ENCODE results near the gene RXRA.

The RXRA gene

DNA sequence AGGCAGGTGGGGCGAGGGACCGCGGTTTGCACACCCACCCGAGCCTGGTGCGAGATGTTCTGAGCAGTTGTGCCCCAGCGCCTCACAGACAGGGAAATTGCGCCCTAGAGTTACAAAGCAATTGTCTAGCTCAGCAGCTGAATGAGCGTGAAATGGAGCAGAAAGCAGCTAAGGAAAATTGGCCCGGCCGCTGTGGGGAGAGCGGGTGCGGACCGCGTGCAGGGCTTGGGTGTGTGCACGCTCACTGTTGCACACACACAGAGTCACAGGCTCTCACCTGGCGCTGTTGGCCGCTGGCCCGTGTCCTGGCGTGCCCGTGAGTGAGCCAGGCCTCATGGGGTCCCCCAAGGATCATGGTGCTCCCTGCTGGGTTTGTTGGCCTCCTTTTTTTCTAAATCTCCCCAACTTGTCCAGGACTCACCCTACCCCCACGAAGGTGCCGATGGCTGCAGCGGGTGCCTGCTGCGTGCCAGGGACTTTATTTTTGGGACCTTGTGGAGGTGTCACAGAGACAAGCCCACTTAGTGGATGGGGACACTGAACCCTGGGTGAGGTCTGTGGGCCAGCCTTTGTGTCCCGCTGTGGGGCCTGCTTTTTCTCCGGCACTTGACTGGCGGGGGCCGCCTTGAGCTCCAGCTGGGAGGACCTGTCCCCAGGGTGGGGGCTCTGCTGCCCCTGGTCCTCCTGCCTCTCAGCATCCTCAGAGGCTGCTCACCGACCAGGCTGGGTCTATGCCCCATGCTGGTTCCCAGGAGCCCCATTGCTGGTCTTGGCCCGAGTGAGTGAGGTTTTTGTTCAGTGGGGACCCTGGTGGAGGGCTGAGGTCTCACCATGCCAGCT, 5.2 kb downstream of the RXRA start:
- Histone ChIP-seq H3K14ac (ENCODE audit: low read length) (peak overlapping the region; percentile 72), H3K9ac (ENCODE audit: low read depth, low read length, poor library complexity) (peak overlapping the region; percentile 77), H3K4me3 (ENCODE audit: low read length in 2 of 2) (no peak overlapping the region), H3K18ac (ENCODE audit: low read length) (peak overlapping the region; percentile 93), H3K23ac (ENCODE audit: low read depth, low read length, poor library complexity) (peak overlapping the region; percentile 65), H3K4me1 (ENCODE audit: control insufficient read depth in 2 of 2, insufficient read depth in 1 of 2, low read depth in 1 of 2, low read length in 2 of 2) (peaks cover 24 to 47% of the 10 kb centered on the region in 2 donors), H2BK15ac (ENCODE audit: low read length) (peak overlapping the region; percentile 49), H2BK120ac (ENCODE audit: low read depth, low read length) (no peak overlapping the region), H3K27me3 (ENCODE audit: control insufficient read depth in 3 of 3, insufficient read depth in 3 of 3, low read depth in 1 of 3, low read length in 3 of 3) (no peaks in the 10 kb centered on the region), H3K4ac (ENCODE audit: low read length) (no peak overlapping the region), H3K4me2 (ENCODE audit: insufficient read depth, low read length, poor library complexity, severe bottlenecking) (peak overlapping the region; percentile 18), H4K8ac (ENCODE audit: low read depth, low read length) (no peak overlapping the region), H3K27ac (replicated peaks; ENCODE audit: low read length) (peak overlapping the region; percentile 19), H2BK12ac (ENCODE audit: low read length) (peak overlapping the region; percentile 54), H2AFZ (ENCODE audit: low read length) (no peak overlapping the region), H2BK5ac (ENCODE audit: low read length) (peak overlapping the region; percentile 75), H2AK5ac (ENCODE audit: low read depth, low read length) (peak overlapping the region; percentile 13), H3K36me3 (replicated peaks in 1 of 2; ENCODE audit: control insufficient read depth in 2 of 2, insufficient read depth in 2 of 2, low read length in 2 of 2) (no peaks in the 10 kb centered on the region), H4K91ac (ENCODE audit: low read depth, low read length, poor library complexity) (no peak overlapping the region), H3K79me1 (ENCODE audit: low read depth, low read length) (peaks cover 68% of the 10 kb centered on the region), H3K9me3 (replicated peaks in 1 of 2; ENCODE audit: control insufficient read depth in 2 of 2, insufficient read depth in 1 of 2, low read depth in 1 of 2, low read length in 2 of 2) (no peaks in the 10 kb centered on the region)
- no CpG with 5 or more reads among the region's 30 CpGs for WGBS, 2 donors (ENCODE audit: extremely low coverage in 2 of 2, insufficient read length in 2 of 2, insufficient replicate concordance in 1 of 2)
- no peak for DNase-seq (ENCODE audit: low spot score)

- no peak for DNase-seq (ENCODE audit: low spot score)
- H3K4me2 ChIP-seq (ENCODE audit: insufficient read depth, low read length, poor library complexity, severe bottlenecking) = no peak overlapping the region
- H3K27ac ChIP-seq (replicated peaks; ENCODE audit: low read length) = no peak overlapping the region
- peak overlapping the region; percentile 1 for H2BK15ac ChIP-seq (ENCODE audit: low read length)
- no peaks in the 10 kb centered on the region for H3K9me3 ChIP-seq (replicated peaks in 1 of 2; ENCODE audit: control insufficient read depth in 2 of 2, insufficient read depth in 1 of 2, low read depth in 1 of 2, low read length in 2 of 2)
- peak overlapping the region; percentile 46 for H2BK12ac ChIP-seq (ENCODE audit: low read length)
- H3K4ac ChIP-seq (ENCODE audit: low read length) = no peak overlapping the region
- peak overlapping the region; percentile 45 for H3K23ac ChIP-seq (ENCODE audit: low read depth, low read length, poor library complexity)
- no CpG with 5 or more reads among the region's 13 CpGs for WGBS, 2 donors (ENCODE audit: extremely low coverage in 2 of 2, insufficient read length in 2 of 2, insufficient replicate concordance in 1 of 2)
- no peak overlapping the region for H2AFZ ChIP-seq (ENCODE audit: low read length)
- no peak overlapping the region for H3K4me3 ChIP-seq (ENCODE audit: low read length in 2 of 2)
- peaks cover 23 to 47% of the 10 kb centered on the region in 2 donors for H3K4me1 ChIP-seq (ENCODE audit: control insufficient read depth in 2 of 2, insufficient read depth in 1 of 2, low read depth in 1 of 2, low read length in 2 of 2)
- peak overlapping the region; percentile 72 for H3K14ac ChIP-seq (ENCODE audit: low read length)
- no peaks in the 10 kb centered on the region for H3K36me3 ChIP-seq (replicated peaks in 1 of 2; ENCODE audit: control insufficient read depth in 2 of 2, insufficient read depth in 2 of 2, low read length in 2 of 2)
- no peak overlapping the region for H4K91ac ChIP-seq (ENCODE audit: low read depth, low read length, poor library complexity)
- H3K79me1 ChIP-seq (ENCODE audit: low read depth, low read length) = peaks cover 72% of the 10 kb centered on the region
- H2BK120ac ChIP-seq (ENCODE audit: low read depth, low read length) = no peak overlapping the region
- no peak overlapping the region for H2BK5ac ChIP-seq (ENCODE audit: low read length)
- peak overlapping the region; percentile 48 for H4K8ac ChIP-seq (ENCODE audit: low read depth, low read length)
- H3K9ac ChIP-seq (ENCODE audit: low read depth, low read length, poor library complexity) = peak overlapping the region; percentile 67
- no peaks in the 10 kb centered on the region for H3K27me3 ChIP-seq (ENCODE audit: control insufficient read depth in 3 of 3, insufficient read depth in 3 of 3, low read depth in 1 of 3, low read length in 3 of 3)
- peak overlapping the region; percentile 93 for H3K18ac ChIP-seq (ENCODE audit: low read length)
- H2AK5ac ChIP-seq (ENCODE audit: low read depth, low read length) = peak overlapping the region; percentile 83
These were observed 6.0 kb downstream of the RXRA start for GRCh38 chr9:134332266-134332665.

- H2BK12ac ChIP-seq (ENCODE audit: low read length) = no peak overlapping the region
- no peak overlapping the region for H4K91ac ChIP-seq (ENCODE audit: low read depth, low read length, poor library complexity)
- no peak overlapping the region for H2AFZ ChIP-seq (ENCODE audit: low read length)
- H3K27ac ChIP-seq (replicated peaks; ENCODE audit: low read length) = no peak overlapping the region
- H3K4ac ChIP-seq (ENCODE audit: low read length) = no peak overlapping the region
- peaks cover 74% of the 10 kb centered on the region for H3K79me1 ChIP-seq (ENCODE audit: low read depth, low read length)
- H3K36me3 ChIP-seq (replicated peaks in 1 of 2; ENCODE audit: control insufficient read depth in 2 of 2, insufficient read depth in 2 of 2, low read length in 2 of 2) = no peaks in the 10 kb centered on the region
- H3K18ac ChIP-seq (ENCODE audit: low read length) = peak overlapping the region; percentile 89
- no peaks in the 10 kb centered on the region for H3K27me3 ChIP-seq (ENCODE audit: control insufficient read depth in 3 of 3, insufficient read depth in 3 of 3, low read depth in 1 of 3, low read length in 3 of 3)
- no peak overlapping the region for H2BK15ac ChIP-seq (ENCODE audit: low read length)
- H2BK120ac ChIP-seq (ENCODE audit: low read depth, low read length) = no peak overlapping the region
- no peak overlapping the region for H3K4me3 ChIP-seq (ENCODE audit: low read length in 2 of 2)
- WGBS, 2 donors (ENCODE audit: extremely low coverage in 2 of 2, insufficient read length in 2 of 2, insufficient replicate concordance in 1 of 2) = no CpG with 5 or more reads among the region's 8 CpGs
- H2AK5ac ChIP-seq (ENCODE audit: low read depth, low read length) = peak overlapping the region; percentile 83
- no peak overlapping the region for H3K14ac ChIP-seq (ENCODE audit: low read length)
- H4K8ac ChIP-seq (ENCODE audit: low read depth, low read length) = no peak overlapping the region
- H3K4me1 ChIP-seq (ENCODE audit: control insufficient read depth in 2 of 2, insufficient read depth in 1 of 2, low read depth in 1 of 2, low read length in 2 of 2) = peaks cover 20 to 42% of the 10 kb centered on the region in 2 donors
- no peak for DNase-seq (ENCODE audit: low spot score)
- no peaks in the 10 kb centered on the region for H3K9me3 ChIP-seq (replicated peaks in 1 of 2; ENCODE audit: control insufficient read depth in 2 of 2, insufficient read depth in 1 of 2, low read depth in 1 of 2, low read length in 2 of 2)
- no peak overlapping the region for H3K23ac ChIP-seq (ENCODE audit: low read depth, low read length, poor library complexity)
- H2BK5ac ChIP-seq (ENCODE audit: low read length) = peak overlapping the region; percentile 53
- no peak overlapping the region for H3K9ac ChIP-seq (ENCODE audit: low read depth, low read length, poor library complexity)
- no peak overlapping the region for H3K4me2 ChIP-seq (ENCODE audit: insufficient read depth, low read length, poor library complexity, severe bottlenecking)
These were observed 6.6 kb downstream of the RXRA start for GRCh38 chr9:134332841-134333233.

GRCh38 chr9:134333234-134333873, 7.1 kb downstream of the RXRA start:
- Histone ChIP-seq H3K18ac (ENCODE audit: low read length) (peak overlapping the region; percentile 64), H3K9ac (ENCODE audit: low read depth, low read length, poor library complexity) (no peak overlapping the region), H3K4me1 (ENCODE audit: control insufficient read depth in 2 of 2, insufficient read depth in 1 of 2, low read depth in 1 of 2, low read length in 2 of 2) (peaks cover 19 to 42% of the 10 kb centered on the region in 2 donors), H3K4ac (ENCODE audit: low read length) (no peak overlapping the region), H2BK5ac (ENCODE audit: low read length) (peak overlapping the region; percentile 53), H2AFZ (ENCODE audit: low read length) (no peak overlapping the region), H3K4me3 (ENCODE audit: low read length in 2 of 2) (no peak overlapping the region), H2BK15ac (ENCODE audit: low read length) (no peak overlapping the region), H3K36me3 (replicated peaks in 1 of 2; ENCODE audit: control insufficient read depth in 2 of 2, insufficient read depth in 2 of 2, low read length in 2 of 2) (no peaks in the 10 kb centered on the region), H3K9me3 (replicated peaks in 1 of 2; ENCODE audit: control insufficient read depth in 2 of 2, insufficient read depth in 1 of 2, low read depth in 1 of 2, low read length in 2 of 2) (no peaks in the 10 kb centered on the region), H3K4me2 (ENCODE audit: insufficient read depth, low read length, poor library complexity, severe bottlenecking) (no peak overlapping the region), H2BK12ac (ENCODE audit: low read length) (no peak overlapping the region), H2AK5ac (ENCODE audit: low read depth, low read length) (peak overlapping the region; percentile 83), H4K8ac (ENCODE audit: low read depth, low read length) (no peak overlapping the region), H2BK120ac (ENCODE audit: low read depth, low read length) (no peak overlapping the region), H3K79me1 (ENCODE audit: low read depth, low read length) (peaks cover 75% of the 10 kb centered on the region), H4K91ac (ENCODE audit: low read depth, low read length, poor library complexity) (no peak overlapping the region), H3K14ac (ENCODE audit: low read length) (no peak overlapping the region), H3K27me3 (ENCODE audit: control insufficient read depth in 3 of 3, insufficient read depth in 3 of 3, low read depth in 1 of 3, low read length in 3 of 3) (no peaks in the 10 kb centered on the region), H3K27ac (replicated peaks; ENCODE audit: low read length) (no peak overlapping the region), H3K23ac (ENCODE audit: low read depth, low read length, poor library complexity) (no peak overlapping the region)
- DNase-seq (ENCODE audit: low spot score) = no peak
- no CpG with 5 or more reads among the region's 24 CpGs for WGBS, 2 donors (ENCODE audit: extremely low coverage in 2 of 2, insufficient read length in 2 of 2, insufficient replicate concordance in 1 of 2)

All from neuronal stem cell (in vitro differentiated cells).